PC-3 (cell line): Measurements from ENCODE around the gene MYO1A.

ENCODE experiments used
- CTCF ChIP-seq: fragments of 300-600 bp; sonication (generic); conservative IDR thresholded peaks from 2 replicates; pipeline ENCODE4 v1.5.1; 2017; ENCODE audit warnings: antibody characterized with exemption, low read depth, mild to moderate bottlenecking, low read length
- EZH2 ChIP-seq: fragments of 300-600 bp; sonication (generic); IDR thresholded peaks from one replicate; pipeline ENCODE4 v1.6.1; 2017; ENCODE audit warnings: antibody characterized with exemption, mild to moderate bottlenecking, low read length; ENCODE audit not compliant: unreplicated experiment
- EZH2phosphoT487 ChIP-seq: fragments of 300-600 bp; sonication (generic); IDR thresholded peaks from 2 replicates; pipeline ENCODE4 v1.6.1; 2018; ENCODE audit warnings: mild to moderate bottlenecking, antibody characterized with exemption, low read length, borderline replicate concordance

GRCh38 chr12:57044468-57044867, 5.5 kb downstream of the MYO1A start:
- TF ChIP-seq CTCF (no peak), EZH2 (no peak), EZH2phosphoT487 (no peak)
